DND-41 (cell line): Measurements from ENCODE around the gene FMN1.
"Not testable (repeated sequence)": the region's sequence is repeated elsewhere in the genome, so short reads cannot be mapped to it uniquely, and the experiment has no call there.

Experiments
- ATAC-seq: fragments of 200-7000 bp; cut with Tn5 transposase; 3 replicates; pipeline ENCODE4 v1.9.1; 2021; ENCODE audit warnings: low read depth; ENCODE audit not compliant: insufficient read depth
- DNase-seq: peaks from one replicate; pipeline ENCODE4 v3.0.0-alpha.2; 2020
- H2AFZ ChIP-seq: 2 replicates; pipeline ENCODE4 v1.6.0; 2012; ENCODE audit warnings: low read depth, low read length
- H3K27ac ChIP-seq: 2 replicates; pipeline ENCODE4 v1.5.1; 2012; ENCODE audit warnings: low read length, inconsistent platforms
- H3K27me3 ChIP-seq: fragments of 200-600 bp; sonication (generic); 2 replicates; pipeline ENCODE4 v1.6.0; 2012; ENCODE audit warnings: low read length, mild to moderate bottlenecking, inconsistent platforms; ENCODE audit not compliant: insufficient read depth, poor library complexity
- H3K36me3 ChIP-seq: 2 replicates; pipeline ENCODE4 v1.5.1; 2012; ENCODE audit warnings: low read length, inconsistent platforms; ENCODE audit not compliant: insufficient read depth
- H3K4me1 ChIP-seq: 2 replicates; pipeline ENCODE4 v1.5.1; 2012; ENCODE audit warnings: mild to moderate bottlenecking, low read length; ENCODE audit not compliant: insufficient read depth
- H3K4me2 ChIP-seq: 2 replicates; pipeline ENCODE4 v1.6.0; 2012; ENCODE audit warnings: mild to moderate bottlenecking, moderate library complexity, low read length, inconsistent platforms; ENCODE audit not compliant: insufficient read depth
- H3K4me3 ChIP-seq, 2 experiments: fragments of 200-600 bp in 1 of 2; shearing (Covaris generic) in 1 of 2; 2 replicates each; pipeline ENCODE4 v1.5.1; 2012 to 2016; ENCODE audit warnings: inconsistent platforms in 2 of 2, low read length in 2 of 2, mild to moderate bottlenecking in 2 of 2, low read depth in 1 of 2, moderate library complexity in 1 of 2
- H3K79me2 ChIP-seq: 2 replicates; pipeline ENCODE4 v1.6.0; 2012; ENCODE audit warnings: low read length, inconsistent platforms; ENCODE audit not compliant: insufficient read depth
- H3K9ac ChIP-seq: 2 replicates; pipeline ENCODE4 v1.6.0; 2012; ENCODE audit warnings: low read depth, mild to moderate bottlenecking, inconsistent platforms, low read length, moderate library complexity
- H3K9me3 ChIP-seq: 2 replicates; pipeline ENCODE4 v1.5.1; 2012; ENCODE audit warnings: low read length, moderate library complexity, mild to moderate bottlenecking, inconsistent platforms; ENCODE audit not compliant: insufficient read depth, severe bottlenecking
- H4K20me1 ChIP-seq: 2 replicates; pipeline ENCODE4 v1.6.0; 2012; ENCODE audit warnings: low read length; ENCODE audit not compliant: insufficient read depth
- EZH2 ChIP-seq: IDR thresholded peaks from 3 replicates; pipeline ENCODE4 v1.6.1; 2012; ENCODE audit warnings: borderline replicate concordance, low read depth, mild to moderate bottlenecking, moderate library complexity, low read length, inconsistent platforms; ENCODE audit not compliant: severe bottlenecking
- TF ChIP-seq, protein P1 (sequence below): IDR thresholded peaks from 2 replicates; pipeline ENCODE4 v1.5.1; 2012; ENCODE audit warnings: borderline replicate concordance, low read length, moderate library complexity, mild to moderate bottlenecking; ENCODE audit not compliant: poor library complexity, severe bottlenecking; ENCODE audit errors: extremely low read depth

The FMN1 gene

DNA sequence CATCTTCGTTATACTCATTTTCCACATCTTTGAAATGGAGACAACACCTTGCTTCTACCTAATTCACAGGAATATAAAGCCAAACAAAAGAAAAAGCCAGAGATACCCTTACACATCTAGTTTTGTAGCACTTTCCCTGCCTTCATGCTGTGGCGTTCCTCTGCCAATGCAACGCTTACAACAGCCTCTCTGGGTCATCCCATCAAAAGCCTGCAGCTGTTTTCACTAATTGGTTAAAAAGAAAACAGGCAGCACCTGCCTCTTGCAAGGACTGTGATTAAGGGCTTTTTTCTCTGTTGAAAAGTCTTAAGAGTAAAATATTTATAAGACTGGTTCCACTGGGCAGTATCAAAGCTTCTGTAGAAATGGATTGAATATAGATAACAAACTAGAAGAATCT is 120.3 kb downstream of the FMN1 start:
- Histone ChIP-seq H3K4me2 (no peak overlapping the region), H3K27ac (no peak overlapping the region), H3K4me1 (no peaks in the 10 kb centered on the region), H2AFZ (no peak overlapping the region), H4K20me1 (no peaks in the 10 kb centered on the region), H3K36me3 (no peaks in the 10 kb centered on the region), H3K9ac (no peak overlapping the region), H3K79me2 (no peaks in the 10 kb centered on the region), H3K4me3 (no peak overlapping the region), H3K27me3 (no peaks in the 10 kb centered on the region), H3K9me3 (no peaks in the 10 kb centered on the region)
- DNase-seq, result no peak
- ATAC-seq, result no peak
- TF ChIP-seq EZH2, result no peak
- TF ChIP-seq, protein P1, sequence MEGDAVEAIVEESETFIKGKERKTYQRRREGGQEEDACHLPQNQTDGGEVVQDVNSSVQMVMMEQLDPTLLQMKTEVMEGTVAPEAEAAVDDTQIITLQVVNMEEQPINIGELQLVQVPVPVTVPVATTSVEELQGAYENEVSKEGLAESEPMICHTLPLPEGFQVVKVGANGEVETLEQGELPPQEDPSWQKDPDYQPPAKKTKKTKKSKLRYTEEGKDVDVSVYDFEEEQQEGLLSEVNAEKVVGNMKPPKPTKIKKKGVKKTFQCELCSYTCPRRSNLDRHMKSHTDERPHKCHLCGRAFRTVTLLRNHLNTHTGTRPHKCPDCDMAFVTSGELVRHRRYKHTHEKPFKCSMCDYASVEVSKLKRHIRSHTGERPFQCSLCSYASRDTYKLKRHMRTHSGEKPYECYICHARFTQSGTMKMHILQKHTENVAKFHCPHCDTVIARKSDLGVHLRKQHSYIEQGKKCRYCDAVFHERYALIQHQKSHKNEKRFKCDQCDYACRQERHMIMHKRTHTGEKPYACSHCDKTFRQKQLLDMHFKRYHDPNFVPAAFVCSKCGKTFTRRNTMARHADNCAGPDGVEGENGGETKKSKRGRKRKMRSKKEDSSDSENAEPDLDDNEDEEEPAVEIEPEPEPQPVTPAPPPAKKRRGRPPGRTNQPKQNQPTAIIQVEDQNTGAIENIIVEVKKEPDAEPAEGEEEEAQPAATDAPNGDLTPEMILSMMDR, result no peak

- no peak overlapping the region for H3K4me2 ChIP-seq
- no peak overlapping the region for H3K9ac ChIP-seq
- H3K27me3 ChIP-seq, result no peaks in the 10 kb centered on the region
- no peaks in the 10 kb centered on the region for H3K36me3 ChIP-seq
- no peaks in the 10 kb centered on the region for H3K79me2 ChIP-seq
- no peak for TF ChIP-seq EZH2
- TF ChIP-seq, protein P1, result no peak
- no peak overlapping the region for H2AFZ ChIP-seq
- H3K27ac ChIP-seq, result no peak overlapping the region
- H3K4me1 ChIP-seq, result no peaks in the 10 kb centered on the region
- no peaks in the 10 kb centered on the region for H3K9me3 ChIP-seq
- no peak for DNase-seq
- H4K20me1 ChIP-seq, result no peaks in the 10 kb centered on the region
- no peak overlapping the region for H3K4me3 ChIP-seq
- no peak for ATAC-seq
Observed at GRCh38 chr15:33071451-33071850, 123.1 kb downstream of the FMN1 start.

- H3K4me1 ChIP-seq, ATAC-seq, H3K36me3 ChIP-seq, H3K9ac ChIP-seq, H3K9me3 ChIP-seq, H3K27ac ChIP-seq, H2AFZ ChIP-seq, DNase-seq, H3K4me3 ChIP-seq, H4K20me1 ChIP-seq, H3K79me2 ChIP-seq, H3K27me3 ChIP-seq, H3K4me2 ChIP-seq: not testable (repeated sequence)
Observed at GRCh38 chr15:33069903-33070302, 124.6 kb downstream of the FMN1 start.

- H2AFZ ChIP-seq, result no peak overlapping the region
- H3K4me1 ChIP-seq, result no peaks in the 10 kb centered on the region
- H3K4me3 ChIP-seq, result no peak overlapping the region
- H3K27ac ChIP-seq, result no peak overlapping the region
- no peaks in the 10 kb centered on the region for H3K27me3 ChIP-seq
- DNase-seq (no peak), ATAC-seq (no peak)
- TF ChIP-seq, protein P1, result no peak
- no peak for TF ChIP-seq EZH2
- H3K79me2 ChIP-seq, result no peaks in the 10 kb centered on the region
- no peak overlapping the region for H3K9ac ChIP-seq
- H3K9me3 ChIP-seq, result no peaks in the 10 kb centered on the region
- no peak overlapping the region for H3K4me2 ChIP-seq
- no peaks in the 10 kb centered on the region for H3K36me3 ChIP-seq
- H4K20me1 ChIP-seq, result no peaks in the 10 kb centered on the region
Observed at GRCh38 chr15:33069161-33069560, 125.4 kb downstream of the FMN1 start.
